ENCODE data around the gene KCNH5.

KCNH5 gene, protein sequence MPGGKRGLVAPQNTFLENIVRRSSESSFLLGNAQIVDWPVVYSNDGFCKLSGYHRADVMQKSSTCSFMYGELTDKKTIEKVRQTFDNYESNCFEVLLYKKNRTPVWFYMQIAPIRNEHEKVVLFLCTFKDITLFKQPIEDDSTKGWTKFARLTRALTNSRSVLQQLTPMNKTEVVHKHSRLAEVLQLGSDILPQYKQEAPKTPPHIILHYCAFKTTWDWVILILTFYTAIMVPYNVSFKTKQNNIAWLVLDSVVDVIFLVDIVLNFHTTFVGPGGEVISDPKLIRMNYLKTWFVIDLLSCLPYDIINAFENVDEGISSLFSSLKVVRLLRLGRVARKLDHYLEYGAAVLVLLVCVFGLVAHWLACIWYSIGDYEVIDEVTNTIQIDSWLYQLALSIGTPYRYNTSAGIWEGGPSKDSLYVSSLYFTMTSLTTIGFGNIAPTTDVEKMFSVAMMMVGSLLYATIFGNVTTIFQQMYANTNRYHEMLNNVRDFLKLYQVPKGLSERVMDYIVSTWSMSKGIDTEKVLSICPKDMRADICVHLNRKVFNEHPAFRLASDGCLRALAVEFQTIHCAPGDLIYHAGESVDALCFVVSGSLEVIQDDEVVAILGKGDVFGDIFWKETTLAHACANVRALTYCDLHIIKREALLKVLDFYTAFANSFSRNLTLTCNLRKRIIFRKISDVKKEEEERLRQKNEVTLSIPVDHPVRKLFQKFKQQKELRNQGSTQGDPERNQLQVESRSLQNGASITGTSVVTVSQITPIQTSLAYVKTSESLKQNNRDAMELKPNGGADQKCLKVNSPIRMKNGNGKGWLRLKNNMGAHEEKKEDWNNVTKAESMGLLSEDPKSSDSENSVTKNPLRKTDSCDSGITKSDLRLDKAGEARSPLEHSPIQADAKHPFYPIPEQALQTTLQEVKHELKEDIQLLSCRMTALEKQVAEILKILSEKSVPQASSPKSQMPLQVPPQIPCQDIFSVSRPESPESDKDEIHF

DNA sequence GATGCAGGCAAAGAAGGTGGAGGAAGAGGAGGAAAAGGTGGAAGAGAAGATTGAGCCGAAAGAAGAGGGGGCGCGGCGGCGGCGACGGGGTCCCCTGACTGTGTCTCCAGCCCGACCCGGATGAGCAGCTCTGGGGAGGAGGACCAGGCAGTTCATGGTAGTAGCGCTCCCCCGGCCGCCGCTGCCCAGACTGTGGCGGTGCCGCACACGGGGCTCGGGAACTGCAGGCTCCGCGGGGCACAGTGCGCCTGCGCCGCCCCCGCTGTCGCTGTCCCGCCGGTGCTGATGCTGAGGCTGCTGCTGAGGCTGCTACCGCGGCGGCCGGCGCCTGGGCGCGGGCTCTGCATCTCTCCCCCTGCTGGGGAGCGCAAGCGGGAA lies at the start of gene KCNH5:
KCNH5 (minus strand) TSS at position 225 of the 378 bp plus-strand sequence. CDS start 272 bp downstream, outside the sequence.
- no peak for DNase-seq (ENCODE audit: low read depth in 2 of 2)

DNA sequence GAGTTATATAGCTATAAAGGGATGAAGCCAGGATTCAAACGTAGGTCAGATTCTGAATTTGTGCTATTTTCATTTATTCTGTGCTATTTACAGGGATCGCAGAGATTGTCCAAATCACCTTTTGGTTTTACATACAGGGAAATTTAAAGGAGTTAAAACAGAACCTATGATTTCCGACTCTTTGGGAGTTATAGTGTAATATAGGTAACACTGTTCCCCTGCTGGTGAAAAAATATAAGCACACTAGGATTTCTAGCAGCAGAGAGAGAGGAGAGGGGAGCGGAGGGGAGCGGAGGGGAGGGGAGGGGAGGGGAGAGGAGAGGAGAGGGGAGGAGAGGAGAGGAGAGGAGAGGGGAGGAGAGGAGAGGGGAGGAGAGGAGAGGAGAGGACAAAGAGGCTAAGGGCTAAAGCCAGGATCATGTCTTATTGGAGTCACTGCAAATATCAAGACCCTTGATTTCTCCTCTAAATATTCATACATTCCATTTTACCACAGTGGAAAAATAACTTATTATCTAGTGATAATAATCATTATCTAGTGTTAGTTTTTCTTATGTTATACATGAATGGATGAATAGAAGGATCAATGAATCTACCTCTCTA lies 46.2 kb upstream of the KCNH5 start:
- no peak for DNase-seq (ENCODE audit: low read depth in 2 of 2)

DNA sequence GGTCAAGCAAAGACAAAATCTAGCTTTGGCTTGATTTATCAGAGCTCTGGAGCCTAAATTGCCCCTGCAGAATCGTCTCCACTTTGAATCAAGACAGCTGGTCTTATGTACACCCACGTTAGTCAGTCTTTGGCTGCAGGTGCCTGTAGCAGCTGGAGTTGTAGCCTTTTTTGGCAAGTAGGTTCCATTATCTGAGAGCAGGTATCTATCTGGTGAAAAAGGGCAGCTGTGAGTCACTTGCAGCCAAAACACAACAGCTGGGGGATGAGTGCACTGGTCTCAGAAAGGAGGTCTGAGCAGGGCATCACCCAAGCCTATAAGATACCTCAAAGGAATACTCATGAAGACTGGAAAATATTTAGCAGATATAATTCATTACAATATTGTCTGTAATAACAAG lies 43.6 kb upstream of the KCNH5 start:
- no peak for DNase-seq (ENCODE audit: low read depth in 2 of 2)

DNA sequence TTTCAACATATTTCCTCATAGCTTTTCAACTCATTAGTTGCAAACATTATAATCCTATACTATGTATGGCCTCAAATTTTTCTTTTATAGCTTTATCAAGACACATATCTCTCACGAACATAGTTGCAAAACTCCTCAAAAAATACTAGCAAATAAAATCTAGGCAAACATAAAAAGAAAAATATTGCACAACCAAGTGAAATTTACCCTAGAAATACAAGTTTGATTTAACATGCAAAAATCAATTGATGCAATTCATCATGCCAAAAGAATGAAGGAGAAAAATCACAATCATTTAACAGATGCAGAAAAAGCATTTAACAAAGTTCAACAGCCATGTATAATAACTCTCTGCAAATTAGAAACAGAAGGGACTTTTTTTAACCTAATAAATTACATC lies 33.3 kb upstream of the KCNH5 start:
- peak; percentile 5 to 8 for DNase-seq (ENCODE audit: low read depth in 2 of 2)

DNA sequence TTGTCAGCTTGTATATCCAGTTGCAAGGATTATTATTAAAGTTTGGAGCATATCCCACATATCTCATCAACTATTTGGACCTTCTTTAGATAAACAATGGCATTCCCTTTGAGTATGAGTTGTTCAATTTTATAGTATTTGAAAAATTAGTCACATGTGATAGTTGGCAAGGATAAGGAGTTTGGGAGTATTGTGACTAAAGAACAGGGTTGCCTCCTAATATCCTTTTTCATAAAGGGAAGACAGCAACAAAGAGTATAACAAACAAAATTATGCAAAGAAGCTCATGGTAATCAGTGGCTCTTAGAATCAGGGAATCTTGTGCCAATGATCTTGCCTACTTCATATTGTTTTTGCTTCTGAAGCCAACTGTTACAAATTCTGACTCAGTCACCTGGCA lies 31.2 kb upstream of the KCNH5 start:
- DNase-seq (ENCODE audit: low read depth in 2 of 2): no peak

DNA sequence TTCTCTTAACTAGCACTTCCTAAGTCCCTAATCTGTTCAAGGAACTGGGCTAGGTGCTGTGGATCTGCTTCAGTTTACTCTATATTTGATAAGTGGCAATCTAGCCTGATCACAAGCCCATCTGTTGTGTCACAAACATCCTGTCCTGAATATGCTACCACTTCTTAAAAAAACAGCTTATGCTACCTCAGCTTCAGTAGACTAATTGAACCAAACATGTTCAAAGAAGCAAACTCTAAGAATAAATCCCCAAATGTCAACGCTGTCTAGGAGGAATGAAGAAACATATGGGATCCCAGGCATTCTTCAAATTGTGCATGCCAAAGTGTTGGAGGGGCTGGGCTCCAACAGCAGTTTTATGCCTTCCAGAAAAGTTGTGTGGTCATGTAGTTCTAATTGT lies 10.4 kb upstream of the KCNH5 start:
- no peak for DNase-seq (ENCODE audit: low read depth in 2 of 2)

DNA sequence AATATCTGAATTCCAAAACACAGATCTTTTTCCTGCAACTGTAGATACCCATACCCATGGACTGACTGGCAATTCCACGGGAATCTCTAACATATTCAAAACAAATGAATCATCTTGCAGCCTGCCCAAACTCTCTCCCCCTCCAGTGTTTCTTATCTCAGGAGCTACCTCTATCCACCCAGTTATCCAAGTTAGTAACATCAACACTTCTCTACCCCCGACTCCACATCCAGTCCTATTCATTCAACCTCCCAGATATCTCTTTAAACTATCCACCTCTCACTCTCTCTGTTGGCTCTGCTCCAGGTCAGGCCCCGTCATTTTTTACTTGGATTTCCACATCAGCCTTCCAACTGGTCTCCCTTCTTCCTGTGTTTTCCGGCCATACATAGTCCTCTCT lies 6.7 kb upstream of the KCNH5 start:
- no peak for DNase-seq (ENCODE audit: low read depth in 2 of 2)

DNA sequence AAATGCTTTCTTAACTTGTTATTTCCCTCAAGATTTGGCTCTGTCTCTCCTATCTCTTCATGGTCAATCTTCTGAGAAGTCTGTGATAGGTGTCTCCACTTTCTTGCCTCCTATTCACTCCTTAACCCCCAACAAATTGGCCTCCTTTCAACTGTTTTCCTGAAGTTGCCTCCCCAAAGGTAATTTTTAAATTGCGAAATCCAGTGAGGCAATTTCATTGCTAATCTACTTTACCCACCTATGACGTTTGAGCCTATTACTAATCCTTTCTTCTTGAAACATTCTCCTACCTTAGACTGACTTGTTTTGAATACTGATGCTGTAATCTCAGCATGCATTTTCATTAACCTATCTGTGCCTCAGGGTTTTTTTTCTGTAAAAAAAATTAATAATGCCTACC lies 6.0 kb upstream of the KCNH5 start:
- no peak for DNase-seq (ENCODE audit: low read depth in 2 of 2)

DNA sequence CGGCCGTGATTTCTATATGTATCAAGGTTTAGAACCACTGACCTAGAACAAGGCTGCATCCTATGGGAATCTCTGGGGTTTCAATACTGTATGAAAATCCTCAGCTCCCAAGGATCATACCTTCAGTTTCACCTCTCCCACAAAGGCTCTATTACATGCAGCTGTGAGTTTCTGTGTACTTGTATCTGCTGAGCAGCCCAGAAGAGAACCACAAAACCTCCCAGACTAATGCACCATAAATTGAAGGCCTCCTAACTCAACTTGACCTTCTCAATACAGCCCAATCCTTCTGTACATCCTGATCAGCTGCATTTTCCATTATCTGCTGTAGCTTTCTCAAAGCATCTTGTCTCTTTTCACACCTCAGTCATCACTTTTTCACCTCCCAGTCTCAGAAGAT lies 5.4 kb upstream of the KCNH5 start:
- no peak for DNase-seq (ENCODE audit: low read depth in 2 of 2)

DNA sequence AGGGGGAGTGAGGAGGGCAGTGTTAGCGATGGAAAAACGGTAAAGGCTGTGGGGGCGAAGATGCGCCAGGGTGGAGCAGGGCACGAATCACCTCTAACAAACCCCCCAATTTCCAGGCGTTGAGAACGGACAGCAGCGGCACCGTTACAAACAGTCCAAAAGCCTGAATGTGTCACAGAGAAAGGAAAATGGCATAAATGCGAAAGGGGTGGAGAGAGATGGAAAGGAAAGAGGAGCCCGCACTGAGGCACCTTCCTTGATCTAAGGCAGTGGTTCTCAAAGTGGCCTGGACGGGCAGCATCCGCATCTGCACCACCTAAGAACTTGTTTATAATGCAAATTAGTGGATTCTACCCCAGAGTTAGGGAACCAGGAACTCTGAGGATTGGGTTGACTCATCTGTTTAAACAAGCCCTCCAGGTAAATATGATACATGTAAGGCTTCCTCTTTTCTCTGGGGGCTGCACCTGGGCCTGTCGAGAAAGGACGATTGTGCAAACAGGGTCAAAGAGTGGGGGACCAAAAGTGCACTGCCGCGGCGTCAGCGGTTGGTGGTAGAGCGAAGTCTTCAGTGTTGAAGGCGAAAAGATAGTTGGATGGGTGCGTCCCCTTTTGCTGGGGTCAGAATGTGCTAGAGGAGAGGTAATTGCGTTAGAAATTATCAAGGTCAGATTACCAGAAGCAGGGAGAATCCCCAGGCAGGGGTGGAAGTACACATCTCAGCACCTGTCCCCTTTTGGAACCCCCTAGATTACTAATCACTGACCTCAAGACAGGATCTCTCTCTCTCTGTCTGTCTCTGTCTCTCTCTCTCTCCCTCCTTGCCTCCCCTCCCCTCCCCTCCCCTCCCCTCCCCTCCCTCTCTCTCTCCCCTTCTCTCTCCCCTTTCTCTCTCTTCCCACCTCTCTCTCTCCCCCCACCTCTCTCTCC lies 1.3 kb upstream of the KCNH5 start:
- no peak for DNase-seq (ENCODE audit: low read depth in 2 of 2)

DNA sequence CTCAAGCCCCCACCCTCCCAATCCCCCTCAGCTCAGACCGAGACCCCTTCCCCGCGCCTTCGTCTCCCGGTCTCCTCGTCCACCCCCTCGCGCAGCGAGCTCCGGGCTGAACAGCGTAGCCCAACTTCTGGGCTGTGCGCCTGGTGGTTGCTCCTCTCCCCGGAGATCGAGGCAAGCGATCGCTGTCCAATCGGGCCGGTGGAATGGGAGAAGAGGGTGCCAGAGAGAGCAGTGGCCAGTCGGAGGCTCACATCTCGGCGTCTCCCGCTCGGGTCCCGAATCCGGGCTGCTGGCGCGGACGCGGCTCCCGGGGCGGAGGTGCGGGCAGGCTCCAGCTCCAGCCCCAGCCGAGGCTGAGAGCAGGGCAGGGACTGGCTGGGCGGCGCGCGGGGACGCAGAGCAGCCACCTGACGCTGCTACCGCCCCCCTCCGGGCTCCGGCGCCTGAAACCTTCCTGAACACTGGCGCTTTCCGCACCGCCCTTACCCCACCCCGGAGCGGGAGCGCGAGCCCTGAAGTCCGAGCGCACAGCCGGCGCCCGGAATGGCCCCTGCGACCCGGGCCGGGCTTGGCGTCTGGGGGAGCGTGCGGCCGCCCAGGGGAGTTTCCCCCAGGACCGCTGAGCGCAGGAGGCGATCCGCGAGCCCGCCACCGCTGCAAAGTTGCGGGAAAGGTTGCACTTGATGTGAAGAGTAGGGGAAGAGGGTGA lies 508 bp upstream of the KCNH5 start:
- DNase-seq (ENCODE audit: low read depth in 2 of 2): no peak

DNA sequence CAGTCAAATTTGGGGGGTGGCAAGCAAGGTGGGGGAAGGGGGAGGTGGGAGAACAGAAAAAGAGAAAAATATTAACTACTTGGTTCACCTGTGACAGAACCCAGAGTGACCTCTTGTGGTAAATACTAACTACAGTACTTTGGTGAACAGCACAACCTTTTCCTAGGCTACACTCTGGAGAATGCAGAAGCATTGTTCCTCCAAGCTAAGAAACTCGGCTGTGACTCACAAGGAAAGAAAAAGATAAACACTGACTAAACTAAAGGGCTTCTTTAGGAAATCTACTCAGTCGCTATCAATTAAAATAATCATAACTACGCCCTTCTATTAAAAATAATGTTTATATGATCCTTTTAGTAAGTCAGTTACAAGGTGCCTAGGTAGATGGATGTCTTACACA lies 5.4 kb downstream of the KCNH5 start:
- DNase-seq (ENCODE audit: low read depth in 2 of 2): no peak

DNA sequence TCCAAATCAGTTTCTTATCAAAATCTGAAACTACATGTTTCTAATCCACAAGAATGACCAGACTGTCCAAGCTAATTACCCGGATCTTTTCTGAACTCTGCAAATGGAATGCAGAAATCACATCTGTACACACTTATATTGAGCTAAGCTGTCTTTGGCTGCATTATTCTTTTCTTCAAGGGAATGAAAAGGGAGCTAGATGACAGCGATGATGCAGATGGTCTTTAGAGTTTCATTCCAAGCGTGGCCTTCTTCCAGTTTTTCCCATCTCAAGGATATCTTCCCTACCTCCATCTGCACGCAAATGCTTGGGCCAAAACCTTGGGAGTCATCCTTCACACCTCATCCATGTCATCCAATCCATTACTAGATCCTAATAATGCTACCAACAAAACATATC lies 12.6 kb downstream of the KCNH5 start:
- peak; percentile 21 to 24 for DNase-seq (ENCODE audit: low read depth in 2 of 2)

DNA sequence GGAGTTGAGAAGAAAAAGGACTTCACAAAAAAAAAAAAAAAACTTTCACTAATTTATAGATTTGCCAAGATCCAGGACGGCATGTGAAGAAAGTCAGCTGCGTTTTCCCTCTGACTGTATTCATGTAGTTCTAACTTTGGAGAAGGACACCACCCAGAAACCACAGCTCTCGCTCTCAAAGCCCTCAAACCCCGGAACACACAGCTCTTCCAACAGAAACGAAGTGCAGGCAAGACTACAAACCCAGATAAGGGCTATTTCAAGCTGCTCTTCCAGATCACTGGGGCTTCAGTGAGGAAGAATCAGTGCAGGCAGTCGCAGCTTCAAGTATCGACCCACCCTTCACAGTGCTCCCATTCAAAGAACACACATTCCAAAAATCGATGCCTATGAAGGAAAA lies 13.2 kb downstream of the KCNH5 start:
- no peak for DNase-seq (ENCODE audit: low read depth in 2 of 2)

DNA sequence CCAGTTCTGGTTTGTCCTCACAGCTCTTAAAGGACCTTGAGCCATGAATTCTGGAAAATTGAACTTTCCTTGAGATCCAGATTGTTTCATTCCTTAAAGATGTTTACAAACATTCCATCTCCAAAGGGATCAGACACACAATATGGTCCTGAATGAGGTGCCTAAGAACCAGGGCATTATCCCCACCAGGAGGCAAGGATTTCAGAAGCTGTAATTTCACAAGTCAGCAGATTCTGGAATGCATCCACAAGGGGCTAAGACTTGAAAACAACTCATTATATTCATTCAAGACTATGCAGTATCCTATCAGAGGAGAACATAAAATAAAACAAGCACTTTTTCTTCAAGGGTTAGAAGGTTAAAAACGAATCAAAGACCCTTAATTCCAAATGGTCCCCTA lies 15.1 kb downstream of the KCNH5 start:
- no peak for DNase-seq (ENCODE audit: low read depth in 2 of 2)

DNA sequence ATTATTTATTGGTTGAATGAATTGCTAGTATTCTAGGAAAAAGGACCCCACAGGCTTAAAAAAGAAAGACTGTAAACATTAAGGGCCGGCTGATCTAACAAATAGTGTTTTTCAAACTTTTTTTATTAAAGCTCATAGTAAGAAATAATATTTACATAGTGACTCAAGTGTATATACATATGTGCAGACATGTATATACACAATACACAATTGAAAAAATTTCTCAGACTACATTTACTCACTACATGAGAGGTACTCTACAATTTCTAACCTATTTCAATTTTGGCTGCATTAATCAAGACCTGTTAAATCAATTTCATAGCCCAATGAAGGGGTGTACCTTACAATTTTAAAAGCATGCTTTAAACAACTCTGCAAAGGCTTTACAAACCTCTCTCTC lies 17.5 kb downstream of the KCNH5 start:
- DNase-seq (ENCODE audit: low read depth in 2 of 2): no peak

DNA sequence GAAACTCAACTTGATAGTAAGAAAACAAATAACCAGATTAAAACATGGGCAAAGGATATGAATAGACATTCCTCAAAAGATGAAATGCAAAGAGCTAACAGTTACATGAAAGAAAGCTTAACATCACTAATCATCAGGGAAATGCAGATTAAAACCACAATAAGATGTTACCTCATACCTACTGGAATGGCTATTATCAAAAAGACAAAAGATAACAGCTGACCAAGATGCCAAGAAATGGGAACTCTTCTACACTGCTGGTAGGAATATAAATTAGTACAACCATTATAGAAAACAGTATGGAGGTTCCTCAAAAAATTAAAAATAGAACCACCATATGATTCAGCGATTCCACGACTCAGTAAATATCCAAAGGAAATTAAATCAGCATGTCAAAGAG lies 18.8 kb downstream of the KCNH5 start:
- no peak for DNase-seq (ENCODE audit: low read depth in 2 of 2)

DNA sequence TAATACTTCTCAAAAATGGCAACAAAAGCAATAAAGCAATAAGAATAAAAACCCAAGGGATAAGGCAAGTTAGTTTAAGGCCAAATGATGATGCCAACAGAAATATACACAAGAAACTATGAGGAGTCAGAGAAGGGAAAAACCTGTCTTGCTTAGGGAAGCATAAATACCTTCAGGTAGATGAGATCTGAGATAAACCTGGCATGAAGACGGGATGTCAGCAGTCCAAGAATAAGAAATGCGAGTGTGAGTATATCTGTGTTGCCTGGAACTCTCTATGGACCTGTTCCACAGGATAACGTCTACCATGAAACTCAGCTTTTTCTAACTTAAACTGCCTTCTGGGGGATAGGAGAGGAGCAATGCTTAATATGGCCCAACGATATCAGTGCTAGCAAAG lies 30.6 kb downstream of the KCNH5 start:
- DNase-seq (ENCODE audit: low read depth in 2 of 2): no peak

DNA sequence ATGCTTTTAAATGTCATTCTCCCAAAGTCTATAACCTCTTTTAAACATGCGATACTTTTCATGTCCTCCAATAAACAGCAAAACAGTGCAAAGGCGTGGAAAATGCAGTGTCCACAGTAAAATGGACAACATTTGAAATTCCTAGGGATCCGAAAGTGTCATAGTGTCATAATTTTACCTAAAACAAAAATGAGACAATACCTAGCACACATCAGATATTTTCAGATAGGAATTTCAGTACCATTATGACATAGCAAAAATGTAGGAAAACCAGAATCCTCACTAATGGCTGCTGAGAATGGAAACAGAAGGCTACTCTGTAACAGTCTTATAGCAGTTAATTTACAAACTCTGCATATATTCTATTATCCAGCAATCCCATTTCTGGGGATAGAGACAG lies 33.1 kb downstream of the KCNH5 start:
- DNase-seq (ENCODE audit: low read depth in 2 of 2): no peak

DNA sequence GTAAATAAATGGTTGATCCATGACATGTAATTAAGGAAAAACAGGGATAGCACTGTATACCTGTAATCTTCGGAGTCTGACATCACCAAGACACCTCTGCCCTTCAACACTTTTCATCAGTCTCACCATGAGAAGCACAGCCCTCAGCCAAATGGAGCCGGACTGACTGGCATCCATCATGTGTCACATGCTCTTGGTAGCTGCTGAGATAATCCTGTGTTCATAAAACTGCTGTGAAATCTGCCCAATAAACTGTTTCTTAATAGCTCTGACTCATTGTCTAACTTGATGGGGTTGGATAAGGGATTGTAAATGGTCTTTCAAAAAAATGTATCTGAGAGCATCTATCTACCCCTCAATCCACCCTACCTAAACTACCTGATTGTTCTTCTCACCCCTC lies 33.6 kb downstream of the KCNH5 start:
- no peak for DNase-seq (ENCODE audit: low read depth in 2 of 2)

DNA sequence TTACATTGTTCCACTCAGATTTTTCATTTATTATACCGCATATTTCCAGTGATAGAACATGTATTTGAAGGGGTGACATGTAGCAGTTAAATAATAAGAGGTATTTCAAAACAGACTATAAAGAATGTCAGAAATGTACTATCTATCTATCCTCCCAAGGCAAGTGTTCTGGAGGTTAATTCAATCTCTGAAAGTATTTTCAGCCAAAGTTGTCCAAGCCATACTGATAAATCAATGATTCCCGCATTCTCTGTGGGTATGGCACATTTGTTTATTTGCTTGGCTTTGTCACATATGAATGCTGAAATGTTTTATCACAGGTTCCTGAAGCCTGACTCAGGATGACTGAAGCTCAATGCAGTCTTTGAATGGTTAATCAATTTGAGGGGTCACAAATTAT lies 35.8 kb downstream of the KCNH5 start:
- DNase-seq (ENCODE audit: low read depth in 2 of 2): no peak

Data from fibroblast of skin of left biceps (primary cell).